Nephron (organoid): ENCODE data around the gene WFDC5.

ENCODE experiments used
- H3K27ac Mint-ChIP-seq, 3 experiments: 2 replicates each; pipeline ENCODE4 v1.8.0; 2020; ENCODE audit warnings: mixed read lengths in 3 of 3, mild to moderate bottlenecking in 2 of 3, moderate library complexity in 1 of 3
- H3K27me3 Mint-ChIP-seq: 2 replicates; pipeline ENCODE4 v1.8.0; 2021; ENCODE audit warnings: low read depth, mild to moderate bottlenecking, moderate library complexity, mixed read lengths
- H3K36me3 Mint-ChIP-seq: 2 replicates; pipeline ENCODE4 v1.8.0; 2020; ENCODE audit warnings: low read depth, mixed read lengths
- H3K4me1 Mint-ChIP-seq: 2 replicates; pipeline ENCODE4 v1.8.0; 2020; ENCODE audit warnings: mixed read lengths
- H3K4me3 Mint-ChIP-seq, 3 experiments: 2 replicates each; pipeline ENCODE4 v1.8.0; 2020; ENCODE audit warnings: mild to moderate bottlenecking in 3 of 3, mixed read lengths in 3 of 3, moderate library complexity in 2 of 3
- H3K9me3 Mint-ChIP-seq: 2 replicates; pipeline ENCODE4 v1.8.0; 2020; ENCODE audit warnings: mixed read lengths
- CTCF ChIP-seq, 3 experiments: fragments of 200-600 bp; sonication (generic); IDR thresholded peaks; one replicate each; pipeline ENCODE4 v1.5.0; 2021; ENCODE audit warnings: antibody characterized with exemption in 3 of 3; ENCODE audit not compliant: unreplicated experiment in 3 of 3

WFDC5 gene

GRCh38 chr20:45112754-45113153, 2.2 kb downstream of the WFDC5 start:
- no peak for TF ChIP-seq CTCF (IDR thresholded peaks at IDR 0.05; ENCODE audit: unreplicated experiment in 3 of 3)
- Mint-ChIP-seq H3K4me1 (no peaks in the 10 kb centered on the region), H3K36me3 (no peaks in the 10 kb centered on the region), H3K9me3 (no peaks in the 10 kb centered on the region), H3K27me3 (peaks cover 34% of the 10 kb centered on the region), H3K27ac (no peak overlapping the region), H3K4me3 (no peak overlapping the region)

- Mint-ChIP-seq H3K36me3 (no peaks in the 10 kb centered on the region), H3K4me1 (no peaks in the 10 kb centered on the region), H3K27ac (no peak overlapping the region), H3K4me3 (no peak overlapping the region), H3K27me3 (peaks cover 33% of the 10 kb centered on the region), H3K9me3 (no peaks in the 10 kb centered on the region)
- TF ChIP-seq CTCF (IDR thresholded peaks at IDR 0.05; ENCODE audit: unreplicated experiment in 3 of 3) = peak in 2 of 3 experiments; percentile 32 to 42
Measured at GRCh38 chr20:45111799-45112471, 3.0 kb downstream of the WFDC5 start.

- Mint-ChIP-seq H3K4me1 (no peaks in the 10 kb centered on the region), H3K4me3 (no peak overlapping the region), H3K27me3 (peaks cover 32% of the 10 kb centered on the region), H3K36me3 (no peaks in the 10 kb centered on the region), H3K27ac (no peak overlapping the region), H3K9me3 (no peaks in the 10 kb centered on the region)
- no peak for TF ChIP-seq CTCF (IDR thresholded peaks at IDR 0.05; ENCODE audit: unreplicated experiment in 3 of 3)
Measured at GRCh38 chr20:45111285-45111684, 3.7 kb downstream of the WFDC5 start.

- no peak overlapping the region for H3K27ac Mint-ChIP-seq
- peaks cover 32% of the 10 kb centered on the region for H3K27me3 Mint-ChIP-seq
- no peaks in the 10 kb centered on the region for H3K4me1 Mint-ChIP-seq
- no peaks in the 10 kb centered on the region for H3K36me3 Mint-ChIP-seq
- no peak overlapping the region for H3K4me3 Mint-ChIP-seq
- TF ChIP-seq CTCF (IDR thresholded peaks at IDR 0.05; ENCODE audit: unreplicated experiment in 3 of 3) = no peak
- H3K9me3 Mint-ChIP-seq = no peaks in the 10 kb centered on the region
Measured at GRCh38 chr20:45110301-45110700, 4.7 kb downstream of the WFDC5 start.

- Mint-ChIP-seq H3K9me3 (no peaks in the 10 kb centered on the region), H3K27ac (no peak overlapping the region), H3K4me1 (no peaks in the 10 kb centered on the region), H3K27me3 (peaks cover 31% of the 10 kb centered on the region), H3K4me3 (no peak overlapping the region), H3K36me3 (no peaks in the 10 kb centered on the region)
- TF ChIP-seq CTCF (IDR thresholded peaks at IDR 0.05; ENCODE audit: unreplicated experiment in 3 of 3) = no peak
Measured at GRCh38 chr20:45109634-45110033, 5.3 kb downstream of the WFDC5 start.

- Mint-ChIP-seq H3K36me3 (no peaks in the 10 kb centered on the region), H3K9me3 (no peaks in the 10 kb centered on the region), H3K27me3 (peaks cover 60% of the 10 kb centered on the region), H3K4me1 (no peaks in the 10 kb centered on the region), H3K27ac (no peak overlapping the region), H3K4me3 (no peak overlapping the region)
- TF ChIP-seq CTCF (IDR thresholded peaks at IDR 0.05; ENCODE audit: unreplicated experiment in 3 of 3) = no peak
Measured at GRCh38 chr20:45105317-45105716, 9.7 kb downstream of the WFDC5 start.
